Heart left ventricle (tissue), 13 donors: ENCODE results near the gene MEF2D.

Experiments used
- POLR2A ChIP-seq, 2 donors: fragments of 450-650 bp; IDR thresholded peaks; one replicate each; pipeline ENCODE4 v1.6.1; 2017; ENCODE audit warnings: antibody characterized with exemption in 2 of 2, mild to moderate bottlenecking in 2 of 2, moderate library complexity in 2 of 2
- TF ChIP-seq, protein P1 (sequence below), 12 donors: fragments of 200-600 bp; sonication (generic) in 4 of 12; IDR thresholded peaks; one replicate each; pipeline versions ENCODE4 v1.5.0 to v1.8.0; 2018 to 2022; ENCODE audit warnings: antibody characterized with exemption in 12 of 12, mild to moderate bottlenecking in 5 of 12
- donor health status: ischemic (EF 13 %, LVEDD 7.1; RV severe dilation, severe dysfunction).
- donor health status: DM: no; HTN: yes; CAD: no.
- donor health status: DM: no; HTN: no; CAD: no.
- donor health status: ischemic (EF 25% LVEDD 6.9; RV normal size, moderate dysfunction).
- donor health status: ischemic (EF 25% LVEDD 5.7; RV mildly dilated, moderate dysfunction).
- donor health status: ischemic (EF 35%, LVEDD 5.7; RV mildly dilated, moderate dysfunction).
- donor health status: nonischemic (EF 11% LVEDD 7.7; RV severe dilation, severe dysfunction).
- donor health status: DM: yes; HTN: yes; CAD: no.
- donor health status: PGD.
- donor health status: ischemic (EF 29% LVEDD 5.4; RV normal size, mild dysfunction).
- donor health status: nonischemic (EF 23%, LVEDD 6.1; RV moderate dilation, normal function).

GRCh38 chr1:156499194-156499841, 1.3 kb downstream of the MEF2D start:
- TF ChIP-seq, protein P1, sequence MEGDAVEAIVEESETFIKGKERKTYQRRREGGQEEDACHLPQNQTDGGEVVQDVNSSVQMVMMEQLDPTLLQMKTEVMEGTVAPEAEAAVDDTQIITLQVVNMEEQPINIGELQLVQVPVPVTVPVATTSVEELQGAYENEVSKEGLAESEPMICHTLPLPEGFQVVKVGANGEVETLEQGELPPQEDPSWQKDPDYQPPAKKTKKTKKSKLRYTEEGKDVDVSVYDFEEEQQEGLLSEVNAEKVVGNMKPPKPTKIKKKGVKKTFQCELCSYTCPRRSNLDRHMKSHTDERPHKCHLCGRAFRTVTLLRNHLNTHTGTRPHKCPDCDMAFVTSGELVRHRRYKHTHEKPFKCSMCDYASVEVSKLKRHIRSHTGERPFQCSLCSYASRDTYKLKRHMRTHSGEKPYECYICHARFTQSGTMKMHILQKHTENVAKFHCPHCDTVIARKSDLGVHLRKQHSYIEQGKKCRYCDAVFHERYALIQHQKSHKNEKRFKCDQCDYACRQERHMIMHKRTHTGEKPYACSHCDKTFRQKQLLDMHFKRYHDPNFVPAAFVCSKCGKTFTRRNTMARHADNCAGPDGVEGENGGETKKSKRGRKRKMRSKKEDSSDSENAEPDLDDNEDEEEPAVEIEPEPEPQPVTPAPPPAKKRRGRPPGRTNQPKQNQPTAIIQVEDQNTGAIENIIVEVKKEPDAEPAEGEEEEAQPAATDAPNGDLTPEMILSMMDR (IDR thresholded peaks at IDR 0.05): no peak
- no peak for TF ChIP-seq POLR2A (IDR thresholded peaks at IDR 0.05)
